SK-N-SH (cell line): ENCODE measurements around the gene PPP1R2C. TPM values are rescaled to one million over a fixed set of nuclear protein-coding genes. Genes with fewer than 3 reads are reported as not detected.

Experiments used
- CTCF ChIA-PET: fragments of 300-600, 350-600 bp; formaldehyde crosslinking; extraction: SDS; loops from one replicate; lab custom pipeline; 2021; lab: Yijun Ruan, JAX
- POLR2A ChIA-PET: fragments of 350-600 bp; sonication (Branson Sonifier 250); formaldehyde crosslinking; extraction: SDS; loops from one replicate; lab custom pipeline; 2020; ENCODE audit warnings: antibody characterized with exemption, inconsistent platforms; lab: Yijun Ruan, JAX
- DNase-seq: peaks from one replicate; pipeline ENCODE4 v3.0.0; 2012
- H2AFZ ChIP-seq: fragments of 200-600 bp; sonication (generic); 2 replicates; pipeline ENCODE4 v1.8.1; 2016; ENCODE audit warnings: antibody characterized with exemption, mild to moderate bottlenecking, low read depth
- H3F3A ChIP-seq: fragments of 200-600 bp; sonication (generic); replicated peaks from 2 replicates; pipeline ENCODE3; 2016; ENCODE audit warnings: antibody characterized with exemption, mild to moderate bottlenecking; ENCODE audit not compliant: insufficient read depth
- H3K27ac ChIP-seq, 2 experiments: fragments of 200-500 bp in 1 of 2; fragments of 200-600 bp in 1 of 2; sonication (Bioruptor generic) in 1 of 2; sonication (generic), shearing (Covaris generic) in 1 of 2; 2 replicates each; pipeline versions ENCODE4 v1.5.1 to v1.6.1; 2014 to 2016; ENCODE audit warnings: low read depth in 2 of 2, inconsistent platforms in 1 of 2, low read length in 1 of 2, mild to moderate bottlenecking in 1 of 2, mixed read lengths in 1 of 2
- H3K27me3 ChIP-seq: fragments of 200-600 bp; sonication (generic), shearing (Covaris generic); 2 replicates; pipeline ENCODE4 v1.6.1; 2016; ENCODE audit warnings: mixed run types; ENCODE audit not compliant: insufficient read depth
- H3K36me3 ChIP-seq, 2 experiments: fragments of 200-500 bp in 1 of 2; fragments of 200-600 bp in 1 of 2; sonication (Bioruptor generic) in 1 of 2; sonication (generic) in 1 of 2; replicated peaks in 1 of 2; 2 replicates each; pipeline versions ENCODE3 to v1.5.1; 2014 to 2016; ENCODE audit warnings: low read length in 1 of 2, mild to moderate bottlenecking in 1 of 2; ENCODE audit not compliant: insufficient read depth in 2 of 2, control insufficient read depth in 1 of 2
- H3K4me1 ChIP-seq, 2 experiments: fragments of 200-500 bp in 1 of 2; fragments of 200-600 bp in 1 of 2; sonication (Bioruptor generic) in 1 of 2; sonication (generic), shearing (Covaris generic) in 1 of 2; 2 replicates each; pipeline versions ENCODE4 v1.5.1 to v1.6.1; 2014 to 2016; ENCODE audit warnings: low read depth in 1 of 2, low read length in 1 of 2, mixed run types in 1 of 2; ENCODE audit not compliant: insufficient read depth in 2 of 2, control insufficient read depth in 1 of 2
- H3K4me2 ChIP-seq: fragments of 200-600 bp; sonication (generic), shearing (Covaris generic); 2 replicates; pipeline ENCODE4 v1.6.1; 2017; ENCODE audit warnings: mixed run types
- H3K4me3 ChIP-seq, 2 experiments: fragments of 200-500 bp in 1 of 2; fragments of 200-600 bp in 1 of 2; sonication (Bioruptor generic) in 1 of 2; sonication (generic), shearing (Covaris generic) in 1 of 2; 2 replicates each; pipeline versions ENCODE4 v1.5.1 to v1.8.1; 2014 to 2016; ENCODE audit warnings: low read depth in 2 of 2, inconsistent platforms in 1 of 2, low read length in 1 of 2, mild to moderate bottlenecking in 1 of 2, mixed read lengths in 1 of 2, moderate library complexity in 1 of 2
- H3K79me2 ChIP-seq: fragments of 200-600 bp; sonication (generic); 2 replicates; pipeline ENCODE4 v1.8.1; 2017; ENCODE audit warnings: mild to moderate bottlenecking; ENCODE audit not compliant: insufficient read depth
- H3K9ac ChIP-seq: fragments of 200-600 bp; sonication (generic); 2 replicates; pipeline ENCODE4 v1.6.1; 2017; ENCODE audit warnings: mixed run types
- H3K9me2 ChIP-seq: fragments of 200-600 bp; sonication (generic); 2 replicates; pipeline ENCODE4 v1.6.1; 2017; ENCODE audit warnings: mixed run types
- H3K9me3 ChIP-seq: fragments of 200-600 bp; sonication (generic); 2 replicates; pipeline ENCODE4 v1.6.1; 2017; ENCODE audit warnings: mixed run types, mild to moderate bottlenecking, moderate library complexity
- H4K20me1 ChIP-seq: fragments of 200-600 bp; sonication (generic); 2 replicates; pipeline ENCODE4 v1.6.1; 2017; ENCODE audit warnings: mild to moderate bottlenecking, mixed run types; ENCODE audit not compliant: insufficient read depth
- FOXM1 ChIP-seq: IDR thresholded peaks from 2 replicates; pipeline ENCODE4 v1.4.0; 2012; ENCODE audit warnings: low read depth, mild to moderate bottlenecking
- GABPA ChIP-seq: IDR thresholded peaks from 2 replicates; pipeline ENCODE4 v1.4.0; 2012; ENCODE audit warnings: low read depth, mild to moderate bottlenecking
- GATA2 ChIP-seq: sonication (generic); formaldehyde crosslinking; IDR thresholded peaks from 2 replicates; pipeline ENCODE4 v1.5.0; 2020; ENCODE audit warnings: mild to moderate bottlenecking, missing genetic modification reagents
- MAX ChIP-seq: IDR thresholded peaks from 2 replicates; pipeline ENCODE4 v1.4.0; 2012; ENCODE audit warnings: low read depth
- MEF2A ChIP-seq: IDR thresholded peaks from 2 replicates; pipeline ENCODE4 v1.4.0; 2012; ENCODE audit warnings: low read depth, borderline replicate concordance
- NFIC ChIP-seq: IDR thresholded peaks from 2 replicates; pipeline ENCODE4 v1.4.0; 2012; ENCODE audit warnings: borderline replicate concordance
- NRF1 ChIP-seq: IDR thresholded peaks from 2 replicates; pipeline ENCODE4 v1.6.1; 2012; ENCODE audit warnings: low read depth, mild to moderate bottlenecking, low read length
- PBX3 ChIP-seq: IDR thresholded peaks from 2 replicates; pipeline ENCODE4; 2012
- POLR2AphosphoS5 ChIP-seq: IDR thresholded peaks from 2 replicates; pipeline ENCODE4 v1.6.1; 2012; ENCODE audit warnings: low read depth, low read length
- RCOR1 ChIP-seq: fragments of 150-350 bp; IDR thresholded peaks from 2 replicates; pipeline ENCODE4 v1.6.1; 2017; ENCODE audit warnings: antibody characterized with exemption, low read length
- RFX5 ChIP-seq: IDR thresholded peaks from 2 replicates; pipeline ENCODE4 v1.6.1; 2012; ENCODE audit warnings: mild to moderate bottlenecking, improper control_type of control experiment, low read length
- SMC3 ChIP-seq: IDR thresholded peaks from 2 replicates; pipeline ENCODE4 v1.6.1; 2012; ENCODE audit warnings: low read depth, low read length, improper control_type of control experiment
- TAF1 ChIP-seq: IDR thresholded peaks from 2 replicates; pipeline ENCODE4 v1.6.1; 2012; ENCODE audit warnings: low read depth, mild to moderate bottlenecking, low read length, moderate library complexity, borderline replicate concordance
- TEAD4 ChIP-seq: IDR thresholded peaks from 2 replicates; pipeline ENCODE4 v1.4.0; 2012; ENCODE audit warnings: mild to moderate bottlenecking, borderline replicate concordance; ENCODE audit not compliant: insufficient read depth
- ZBTB33 ChIP-seq: IDR thresholded peaks from 2 replicates; pipeline ENCODE4 v1.4.0; 2012; ENCODE audit warnings: low read depth, borderline replicate concordance
- WGBS: methylation state at CpG from one replicate; pipeline ENCODE4 v1.1.6; 2017; ENCODE audit warnings: low lambda C conversion rate; 5-methylcytosine and 5-hydroxymethylcytosine counted together
- polyA plus RNA-seq, 3 experiments: library from polyadenylated mRNA; depleted of rRNA; stranded (reverse); fragments of >200 nt; gene quantifications; 2 replicates each; pipeline ENCODE4 v1.2.3, GENCODE V29; 2012
- TF ChIP-seq, protein P1 (sequence below): fragments of 200-600 bp; sonication (generic); IDR thresholded peaks from 2 replicates; pipeline ENCODE4 v1.6.1; 2017; ENCODE audit warnings: antibody characterized with exemption, mild to moderate bottlenecking, moderate library complexity

PPP1R2C gene
- polyA plus RNA-seq, 1 of the 3 experiments (the other 2 are of a cell fraction) = not detected

DNA sequence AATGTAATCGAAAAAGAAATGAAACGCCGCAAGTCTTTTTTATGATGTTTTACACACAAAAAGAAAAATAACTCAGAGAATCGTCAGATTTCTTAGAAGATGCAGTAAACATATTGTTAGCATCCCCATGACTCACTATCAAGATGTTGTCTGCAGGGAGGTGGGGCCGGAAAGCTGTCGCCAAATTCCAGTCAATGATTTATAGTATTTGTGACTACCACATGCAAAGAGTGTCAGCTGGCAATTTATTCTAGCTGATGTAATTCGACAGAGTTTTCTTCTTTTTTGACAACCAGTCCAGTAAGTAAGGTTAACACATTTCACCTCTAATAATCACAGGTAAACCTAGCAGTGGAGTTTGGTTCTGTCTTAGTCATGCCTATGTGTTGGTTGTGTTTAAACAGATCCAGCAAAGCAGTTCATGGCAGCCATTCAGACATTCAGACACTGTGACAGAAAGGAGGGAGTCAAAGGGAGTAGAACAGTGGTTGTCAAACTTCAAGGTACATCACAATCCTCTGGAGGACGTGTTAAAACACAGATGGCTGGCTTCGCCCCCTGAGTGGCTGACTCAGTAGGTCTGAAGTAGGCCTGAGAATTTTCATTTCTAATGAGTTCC lies 19.8 kb upstream of the PPP1R2C start:
- H3K27me3 ChIP-seq = no peaks in the 10 kb centered on the region
- no peak for DNase-seq
- WGBS = 18% methylated on average over 9 of the region's 9 CpGs
- no peaks in the 10 kb centered on the region for H3K4me1 ChIP-seq
- no peak overlapping the region for H3K4me2 ChIP-seq
- H3K27ac ChIP-seq = no peak overlapping the region
- no peaks in the 10 kb centered on the region for H3K36me3 ChIP-seq
- H3K4me3 ChIP-seq = no peak overlapping the region
- no peaks in the 10 kb centered on the region for H3K79me2 ChIP-seq
- no peaks in the 10 kb centered on the region for H4K20me1 ChIP-seq
- H3K9ac ChIP-seq = no peak overlapping the region
- ChIA-PET POLR2A (no interaction called here), CTCF (no interaction called here)
- no peaks in the 10 kb centered on the region for H3F3A ChIP-seq
- H3K9me2 ChIP-seq = no peaks in the 10 kb centered on the region
- no peaks in the 10 kb centered on the region for H3K9me3 ChIP-seq
- no peak overlapping the region for H2AFZ ChIP-seq
- TF ChIP-seq GABPA (no peak), NFIC (no peak), MAX (no peak), GATA2 (no peak), SMC3 (no peak), TAF1 (no peak), POLR2AphosphoS5 (no peak), PBX3 (no peak), NRF1 (no peak), ZBTB33 (no peak), RCOR1 (no peak), MEF2A (no peak), TEAD4 (no peak)

GRCh38 chrX:42783451-42783850 lies 5.5 kb upstream of the PPP1R2C start:
- no peaks in the 10 kb centered on the region for H3K27me3 ChIP-seq
- DNase-seq = no peak
- no peaks in the 10 kb centered on the region for H3F3A ChIP-seq
- H4K20me1 ChIP-seq = no peaks in the 10 kb centered on the region
- no peak overlapping the region for H3K27ac ChIP-seq
- CTCF ChIA-PET = interaction anchor here (0.6 to 0.7 kb wide), 2 partner anchors 44 to 1603 kb away, joined by 3 read pairs; no protein-coding TSS in a partner anchor
- TF ChIP-seq ZBTB33 (no peak), FOXM1 (no peak), RFX5 (no peak), MAX (no peak)
- TF ChIP-seq, protein P1, sequence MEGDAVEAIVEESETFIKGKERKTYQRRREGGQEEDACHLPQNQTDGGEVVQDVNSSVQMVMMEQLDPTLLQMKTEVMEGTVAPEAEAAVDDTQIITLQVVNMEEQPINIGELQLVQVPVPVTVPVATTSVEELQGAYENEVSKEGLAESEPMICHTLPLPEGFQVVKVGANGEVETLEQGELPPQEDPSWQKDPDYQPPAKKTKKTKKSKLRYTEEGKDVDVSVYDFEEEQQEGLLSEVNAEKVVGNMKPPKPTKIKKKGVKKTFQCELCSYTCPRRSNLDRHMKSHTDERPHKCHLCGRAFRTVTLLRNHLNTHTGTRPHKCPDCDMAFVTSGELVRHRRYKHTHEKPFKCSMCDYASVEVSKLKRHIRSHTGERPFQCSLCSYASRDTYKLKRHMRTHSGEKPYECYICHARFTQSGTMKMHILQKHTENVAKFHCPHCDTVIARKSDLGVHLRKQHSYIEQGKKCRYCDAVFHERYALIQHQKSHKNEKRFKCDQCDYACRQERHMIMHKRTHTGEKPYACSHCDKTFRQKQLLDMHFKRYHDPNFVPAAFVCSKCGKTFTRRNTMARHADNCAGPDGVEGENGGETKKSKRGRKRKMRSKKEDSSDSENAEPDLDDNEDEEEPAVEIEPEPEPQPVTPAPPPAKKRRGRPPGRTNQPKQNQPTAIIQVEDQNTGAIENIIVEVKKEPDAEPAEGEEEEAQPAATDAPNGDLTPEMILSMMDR = no peak
- H3K4me2 ChIP-seq = no peak overlapping the region
- no peak overlapping the region for H2AFZ ChIP-seq
- H3K4me1 ChIP-seq = no peaks in the 10 kb centered on the region
- no peaks in the 10 kb centered on the region for H3K79me2 ChIP-seq
- H3K4me3 ChIP-seq = no peak overlapping the region
- no peaks in the 10 kb centered on the region for H3K9me2 ChIP-seq
- H3K9me3 ChIP-seq = no peaks in the 10 kb centered on the region
- POLR2A ChIA-PET = no interaction called here
- no peaks in the 10 kb centered on the region for H3K36me3 ChIP-seq
- H3K9ac ChIP-seq = no peak overlapping the region
